Neural cell (in vitro differentiated cells): ENCODE results near the gene EMC10. TPM values are rescaled to one million over a fixed set of nuclear protein-coding genes. Genes with fewer than 3 reads are reported as not detected.

Source experiments
- H2AFZ ChIP-seq: fragments of 200-600, 300-800 bp; sonication (generic), shearing (Covaris generic); 2 replicates; pipeline ENCODE4 v1.6.0; 2014; ENCODE audit warnings: low read depth, mild to moderate bottlenecking, antibody characterized with exemption, low read length, moderate library complexity
- H3F3A ChIP-seq: fragments of 200-600 bp; shearing (Covaris generic); 2 replicates; pipeline ENCODE4 v1.6.1; 2016; ENCODE audit warnings: mild to moderate bottlenecking, moderate library complexity, mixed read lengths, antibody characterized with exemption, low read length; ENCODE audit not compliant: insufficient read depth, poor library complexity, severe bottlenecking
- H3K27ac ChIP-seq: fragments of 200-600, 300-800 bp; sonication (generic), shearing (Covaris generic); 2 replicates; pipeline ENCODE4 v1.5.1; 2014; ENCODE audit warnings: mild to moderate bottlenecking, low read length, moderate library complexity
- H3K27me3 ChIP-seq: fragments of 300-800, 200-600 bp; sonication (generic), shearing (Covaris generic); 2 replicates; pipeline ENCODE4 v1.6.0; 2014; ENCODE audit warnings: mild to moderate bottlenecking, low read depth, low read length, moderate library complexity; ENCODE audit not compliant: insufficient read depth
- H3K36me3 ChIP-seq: fragments of 300-800, 200-600 bp; sonication (generic), shearing (Covaris generic); 2 replicates; pipeline ENCODE4 v1.5.1; 2014; ENCODE audit warnings: mild to moderate bottlenecking, antibody characterized with exemption, low read length, moderate library complexity; ENCODE audit not compliant: insufficient read depth
- H3K4me2 ChIP-seq: fragments of 300-800, 200-600 bp; sonication (generic), shearing (Covaris generic); 2 replicates; pipeline ENCODE4 v1.6.0; 2014; ENCODE audit warnings: mild to moderate bottlenecking, low read length
- H3K4me3 ChIP-seq: fragments of 300-800, 200-600 bp; sonication (generic), shearing (Covaris generic); 2 replicates; pipeline ENCODE4 v1.5.1; 2014; ENCODE audit warnings: mild to moderate bottlenecking, low read length, moderate library complexity
- H3K79me2 ChIP-seq: fragments of 200-600 bp; shearing (Covaris generic); replicated peaks from 2 replicates; pipeline ENCODE4 v1.6.0; 2014; ENCODE audit warnings: mild to moderate bottlenecking, low read length, moderate library complexity; ENCODE audit not compliant: insufficient read depth
- H3K9ac ChIP-seq: fragments of 300-800, 200-600 bp; sonication (generic), shearing (Covaris generic); 2 replicates; pipeline ENCODE4 v1.6.1; 2016; ENCODE audit warnings: mild to moderate bottlenecking, low read length, mixed read lengths
- H3K9me2 ChIP-seq: fragments of 200-600 bp; shearing (Covaris generic); 2 replicates; pipeline ENCODE4 v1.6.1; 2016; ENCODE audit warnings: mild to moderate bottlenecking, low read length, mixed read lengths; ENCODE audit not compliant: insufficient read depth
- H3K9me3 ChIP-seq: fragments of 200-600, 300-800 bp; sonication (generic), shearing (Covaris generic); 2 replicates; pipeline ENCODE4 v1.6.1; 2016; ENCODE audit warnings: mild to moderate bottlenecking, mixed run types, low read length, moderate library complexity, mixed read lengths
- H4K20me1 ChIP-seq: fragments of 200-600 bp; shearing (Covaris generic); 2 replicates; pipeline ENCODE4 v1.6.1; 2016; ENCODE audit warnings: mild to moderate bottlenecking, mixed run types; ENCODE audit not compliant: insufficient read depth
- EP300 ChIP-seq: fragments of 450-650 bp; conservative IDR thresholded peaks from 2 replicates; pipeline ENCODE4 v1.6.1; 2014; ENCODE audit warnings: antibody characterized with exemption, mild to moderate bottlenecking, moderate library complexity; ENCODE audit not compliant: poor library complexity, severe bottlenecking
- EZH2 ChIP-seq: fragments of 200-600, 300-800 bp; shearing (Covaris generic), sonication (generic); IDR thresholded peaks from 2 replicates; pipeline ENCODE4 v1.6.1; 2014; ENCODE audit warnings: antibody characterized with exemption, low read length, borderline replicate concordance, mild to moderate bottlenecking; ENCODE audit not compliant: insufficient read depth, poor library complexity, severe bottlenecking
- MXI1 ChIP-seq: fragments of 450-650 bp; conservative IDR thresholded peaks from 2 replicates; pipeline ENCODE4 v1.6.1; 2014; ENCODE audit warnings: antibody characterized with exemption, mild to moderate bottlenecking; ENCODE audit not compliant: poor library complexity, severe bottlenecking
- POLR2AphosphoS5 ChIP-seq: IDR thresholded peaks from 2 replicates; pipeline ENCODE4 v1.6.1; 2012
- RAD21 ChIP-seq: fragments of 450-650 bp; conservative IDR thresholded peaks from 2 replicates; pipeline ENCODE4 v1.6.1; 2014; ENCODE audit warnings: antibody characterized with exemption, mild to moderate bottlenecking, moderate library complexity
- REST ChIP-seq: IDR thresholded peaks from 2 replicates; pipeline ENCODE4 v1.6.1; 2012; ENCODE audit warnings: borderline replicate concordance
- SMC3 ChIP-seq: fragments of 450-650 bp; conservative IDR thresholded peaks from 2 replicates; pipeline ENCODE4 v1.6.1; 2014; ENCODE audit warnings: antibody characterized with exemption, mild to moderate bottlenecking, moderate library complexity; ENCODE audit not compliant: poor library complexity
- TAF1 ChIP-seq: IDR thresholded peaks from 2 replicates; pipeline ENCODE4 v1.6.1; 2012; ENCODE audit warnings: low read depth
- polyA plus RNA-seq: library from polyadenylated mRNA; depleted of rRNA; stranded (reverse); fragments of >200 nt; gene quantifications from 2 replicates; pipeline ENCODE4 v1.2.3, GENCODE V29; 2014
- TF ChIP-seq, protein P1 (sequence below): fragments of 450-650 bp; IDR thresholded peaks from 2 replicates; pipeline ENCODE4 v1.5.1; 2014; ENCODE audit warnings: antibody characterized with exemption, mild to moderate bottlenecking, moderate library complexity; ENCODE audit not compliant: poor library complexity, severe bottlenecking

Gene EMC10
- polyA plus RNA-seq, 1 donor from 2014 or later, result 233 TPM

DNA sequence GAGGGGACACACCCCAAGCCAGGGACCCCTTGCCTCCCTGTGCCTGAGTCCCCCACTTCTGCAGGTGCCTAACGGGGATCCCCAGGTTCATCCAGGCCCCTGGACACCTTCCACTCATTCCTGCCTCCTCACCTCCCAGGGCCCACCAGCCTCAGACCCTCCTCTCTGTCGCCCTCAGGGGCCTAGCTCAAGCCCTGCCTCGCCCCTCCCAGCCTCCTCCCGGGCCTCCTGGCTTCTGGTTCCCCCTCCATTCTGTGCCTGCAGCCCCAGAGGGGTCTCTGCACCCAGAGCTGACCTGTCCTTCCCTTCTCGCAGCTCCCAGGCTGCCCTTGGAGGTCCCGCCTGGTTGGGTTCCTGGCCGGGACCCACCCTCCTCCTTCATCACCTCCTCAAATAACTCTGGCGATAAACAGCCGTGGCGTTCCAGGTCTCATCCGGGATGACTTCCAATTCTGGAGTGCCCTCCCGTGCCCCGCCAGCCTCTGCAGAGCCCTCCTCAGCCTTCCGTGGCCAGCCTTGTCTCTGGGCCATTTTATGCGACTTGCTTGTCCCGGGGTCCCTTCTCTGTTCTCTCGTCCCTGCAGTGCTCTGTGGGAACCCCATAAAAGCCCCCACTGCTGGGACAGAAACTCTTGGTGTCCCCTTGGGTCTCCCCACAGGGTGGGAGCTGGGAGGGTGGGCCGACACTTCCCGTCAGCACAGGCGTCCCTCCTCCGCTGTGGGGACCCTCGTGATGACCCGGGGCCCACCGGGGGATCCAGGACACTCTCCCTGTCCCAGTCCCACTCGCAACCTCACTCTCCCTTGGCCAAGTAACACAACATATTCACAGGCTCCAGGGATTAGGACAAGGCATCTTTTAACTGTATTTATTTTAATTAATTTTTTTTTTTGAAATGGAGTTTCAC, 25.5 kb downstream of the EMC10 start:
- Histone ChIP-seq H3K9me3 (no peaks in the 10 kb centered on the region), H3K79me2 (no peaks in the 10 kb centered on the region), H3K9me2 (no peaks in the 10 kb centered on the region), H2AFZ (no peak overlapping the region), H3K36me3 (no peaks in the 10 kb centered on the region), H4K20me1 (no peaks in the 10 kb centered on the region), H3K27ac (no peak overlapping the region), H3K4me2 (no peak overlapping the region), H3K9ac (no peak overlapping the region), H3K27me3 (no peaks in the 10 kb centered on the region), H3K4me3 (no peak overlapping the region), H3F3A (no peaks in the 10 kb centered on the region)
- TF ChIP-seq POLR2AphosphoS5, result no peak
- no peak for TF ChIP-seq REST
- TF ChIP-seq EP300, result no peak

GRCh38 chr19:50505856-50506611, 29.7 kb downstream of the EMC10 start:
- Histone ChIP-seq H3K9me3 (no peaks in the 10 kb centered on the region), H3K4me2 (no peak overlapping the region), H4K20me1 (no peaks in the 10 kb centered on the region), H3K4me3 (no peak overlapping the region), H3K27ac (no peak overlapping the region), H2AFZ (no peak overlapping the region), H3K27me3 (no peaks in the 10 kb centered on the region), H3K36me3 (no peaks in the 10 kb centered on the region), H3F3A (no peaks in the 10 kb centered on the region), H3K79me2 (no peaks in the 10 kb centered on the region), H3K9ac (no peak overlapping the region), H3K9me2 (no peaks in the 10 kb centered on the region)
- TF ChIP-seq POLR2AphosphoS5, result no peak
- TF ChIP-seq SMC3, result no peak
- TF ChIP-seq EZH2, result no peak
- TF ChIP-seq RAD21, result no peak
- no peak for TF ChIP-seq TAF1
- no peak for TF ChIP-seq REST
- no peak for TF ChIP-seq MXI1
- TF ChIP-seq, protein P1, sequence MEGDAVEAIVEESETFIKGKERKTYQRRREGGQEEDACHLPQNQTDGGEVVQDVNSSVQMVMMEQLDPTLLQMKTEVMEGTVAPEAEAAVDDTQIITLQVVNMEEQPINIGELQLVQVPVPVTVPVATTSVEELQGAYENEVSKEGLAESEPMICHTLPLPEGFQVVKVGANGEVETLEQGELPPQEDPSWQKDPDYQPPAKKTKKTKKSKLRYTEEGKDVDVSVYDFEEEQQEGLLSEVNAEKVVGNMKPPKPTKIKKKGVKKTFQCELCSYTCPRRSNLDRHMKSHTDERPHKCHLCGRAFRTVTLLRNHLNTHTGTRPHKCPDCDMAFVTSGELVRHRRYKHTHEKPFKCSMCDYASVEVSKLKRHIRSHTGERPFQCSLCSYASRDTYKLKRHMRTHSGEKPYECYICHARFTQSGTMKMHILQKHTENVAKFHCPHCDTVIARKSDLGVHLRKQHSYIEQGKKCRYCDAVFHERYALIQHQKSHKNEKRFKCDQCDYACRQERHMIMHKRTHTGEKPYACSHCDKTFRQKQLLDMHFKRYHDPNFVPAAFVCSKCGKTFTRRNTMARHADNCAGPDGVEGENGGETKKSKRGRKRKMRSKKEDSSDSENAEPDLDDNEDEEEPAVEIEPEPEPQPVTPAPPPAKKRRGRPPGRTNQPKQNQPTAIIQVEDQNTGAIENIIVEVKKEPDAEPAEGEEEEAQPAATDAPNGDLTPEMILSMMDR, result no peak
- no peak for TF ChIP-seq EP300
